SH-SY5Y (cell line): ENCODE data around the gene ACE.

ENCODE experiments used
- GATA2 ChIP-seq: IDR thresholded peaks from 2 replicates; pipeline ENCODE4 v1.6.1; 2011; ENCODE audit warnings: mild to moderate bottlenecking, low read depth, low read length
- GATA3 ChIP-seq: IDR thresholded peaks from 2 replicates; pipeline ENCODE4 v1.6.1; 2011; ENCODE audit warnings: low read depth, mild to moderate bottlenecking, low read length, moderate library complexity

- peak; percentile 53 for TF ChIP-seq GATA2
- no peak for TF ChIP-seq GATA3
These were observed 47.1 kb upstream of the ACE start for GRCh38 chr17:63429766-63430165.
